Liver (tissue), 3 donors: ENCODE results near the gene CREB5.

Experiments used
- EGR1 ChIP-seq, 2 donors: IDR thresholded peaks; 2 replicates each; pipeline ENCODE4 v1.6.1; 2016 to 2018; ENCODE audit warnings: antibody characterized with exemption in 2 of 2, low read depth in 2 of 2
- TF ChIP-seq, protein P1 (sequence below): fragments of 150-350 bp; IDR thresholded peaks from 2 replicates; pipeline ENCODE4 v1.5.1; 2017; ENCODE audit warnings: improper control_type of control experiment, low read depth, low read length; ENCODE audit not compliant: missing input control
- TF ChIP-seq, protein P2 (sequence below): IDR thresholded peaks from 2 replicates; pipeline ENCODE4 v1.6.1; 2016; ENCODE audit warnings: antibody characterized with exemption
- donor health status: healthy.
- donor health status: healthy.

DNA sequence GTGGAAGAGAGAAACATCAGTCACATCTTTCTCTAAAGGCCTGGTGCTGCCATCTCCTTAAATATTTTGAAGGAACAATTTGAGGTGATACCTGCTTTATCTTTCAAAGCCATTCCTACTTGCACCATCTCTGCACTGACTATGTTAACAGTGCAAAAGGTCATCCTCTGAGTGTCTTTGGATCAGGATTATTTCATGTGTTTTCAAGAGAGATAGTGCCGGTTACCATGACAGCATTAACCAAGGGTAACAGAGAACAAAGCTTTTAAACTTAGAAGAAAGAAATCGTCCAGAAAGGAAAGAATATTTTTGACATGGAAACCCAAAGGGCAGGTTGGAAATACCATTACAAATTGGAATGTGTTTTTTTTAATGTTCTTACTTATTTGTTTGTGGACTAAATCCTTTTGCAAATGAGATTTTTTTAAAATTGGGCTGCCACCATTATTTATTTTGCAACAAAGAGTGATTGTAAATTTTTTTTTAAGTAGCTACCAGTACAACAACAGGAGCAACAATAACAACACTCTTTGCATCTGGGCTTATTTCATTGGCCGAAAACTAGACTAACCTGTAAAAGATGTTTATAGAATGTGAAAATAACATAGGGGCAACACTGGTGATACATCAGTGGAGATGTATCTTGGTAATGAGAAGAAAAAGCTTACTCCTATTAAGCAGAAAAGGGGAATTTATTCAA, 234.2 kb downstream of the CREB5 start:
- TF ChIP-seq EGR1 (IDR thresholded peaks at IDR 0.05; ENCODE audit: low read depth in 2 of 2): no peak
- TF ChIP-seq, protein P1, sequence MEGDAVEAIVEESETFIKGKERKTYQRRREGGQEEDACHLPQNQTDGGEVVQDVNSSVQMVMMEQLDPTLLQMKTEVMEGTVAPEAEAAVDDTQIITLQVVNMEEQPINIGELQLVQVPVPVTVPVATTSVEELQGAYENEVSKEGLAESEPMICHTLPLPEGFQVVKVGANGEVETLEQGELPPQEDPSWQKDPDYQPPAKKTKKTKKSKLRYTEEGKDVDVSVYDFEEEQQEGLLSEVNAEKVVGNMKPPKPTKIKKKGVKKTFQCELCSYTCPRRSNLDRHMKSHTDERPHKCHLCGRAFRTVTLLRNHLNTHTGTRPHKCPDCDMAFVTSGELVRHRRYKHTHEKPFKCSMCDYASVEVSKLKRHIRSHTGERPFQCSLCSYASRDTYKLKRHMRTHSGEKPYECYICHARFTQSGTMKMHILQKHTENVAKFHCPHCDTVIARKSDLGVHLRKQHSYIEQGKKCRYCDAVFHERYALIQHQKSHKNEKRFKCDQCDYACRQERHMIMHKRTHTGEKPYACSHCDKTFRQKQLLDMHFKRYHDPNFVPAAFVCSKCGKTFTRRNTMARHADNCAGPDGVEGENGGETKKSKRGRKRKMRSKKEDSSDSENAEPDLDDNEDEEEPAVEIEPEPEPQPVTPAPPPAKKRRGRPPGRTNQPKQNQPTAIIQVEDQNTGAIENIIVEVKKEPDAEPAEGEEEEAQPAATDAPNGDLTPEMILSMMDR: no peak
- TF ChIP-seq, protein P2, sequence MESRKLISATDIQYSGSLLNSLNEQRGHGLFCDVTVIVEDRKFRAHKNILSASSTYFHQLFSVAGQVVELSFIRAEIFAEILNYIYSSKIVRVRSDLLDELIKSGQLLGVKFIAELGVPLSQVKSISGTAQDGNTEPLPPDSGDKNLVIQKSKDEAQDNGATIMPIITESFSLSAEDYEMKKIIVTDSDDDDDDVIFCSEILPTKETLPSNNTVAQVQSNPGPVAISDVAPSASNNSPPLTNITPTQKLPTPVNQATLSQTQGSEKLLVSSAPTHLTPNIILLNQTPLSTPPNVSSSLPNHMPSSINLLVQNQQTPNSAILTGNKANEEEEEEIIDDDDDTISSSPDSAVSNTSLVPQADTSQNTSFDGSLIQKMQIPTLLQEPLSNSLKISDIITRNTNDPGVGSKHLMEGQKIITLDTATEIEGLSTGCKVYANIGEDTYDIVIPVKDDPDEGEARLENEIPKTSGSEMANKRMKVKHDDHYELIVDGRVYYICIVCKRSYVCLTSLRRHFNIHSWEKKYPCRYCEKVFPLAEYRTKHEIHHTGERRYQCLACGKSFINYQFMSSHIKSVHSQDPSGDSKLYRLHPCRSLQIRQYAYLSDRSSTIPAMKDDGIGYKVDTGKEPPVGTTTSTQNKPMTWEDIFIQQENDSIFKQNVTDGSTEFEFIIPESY: no peak
